PC-9 (cell line): ENCODE measurements around the gene TMEM63B. TPM values are rescaled to one million over a fixed set of nuclear protein-coding genes. Genes with fewer than 3 reads are reported as not detected.

Source experiments
- BruUV-seq: library from RNA; stranded (reverse); fragments of 400-500 nt; replicated peaks from 2 replicates; lab custom pipeline; 2021; lab: Mats Ljungman, UMichigan
- CTCF ChIA-PET: fragments of 300-600 bp; sonication (Branson Sonifier 250); formaldehyde crosslinking; loops from one replicate; lab custom pipeline; 2022; ENCODE audit warnings: antibody characterized with exemption; lab: Charles Lee
- POLR2A ChIA-PET: fragments of 300-600 bp; sonication (Branson Sonifier 250); formaldehyde crosslinking; loops from one replicate; lab custom pipeline; 2022; ENCODE audit warnings: antibody characterized with exemption; ENCODE audit not compliant: unreplicated experiment; lab: Charles Lee
- DNase-seq, 2 experiments: peaks; one replicate each; pipeline versions ENCODE4 v3.0.0 to v3.0.0-alpha.2; 2015 to 2022; ENCODE audit warnings: mixed read lengths in 1 of 2
- H2AFZ ChIP-seq: fragments of 200-600 bp; sonication (generic); 2 replicates; pipeline ENCODE4 v1.8.1; 2017; ENCODE audit warnings: antibody characterized with exemption
- H3F3A ChIP-seq: fragments of 200-600 bp; sonication (generic); 2 replicates; pipeline ENCODE4 v1.8.1; 2017; ENCODE audit warnings: antibody characterized with exemption, mild to moderate bottlenecking, low read depth; ENCODE audit not compliant: insufficient read depth
- H3K27ac ChIP-seq: fragments of 200-600 bp; sonication (generic); 2 replicates; pipeline ENCODE4 v1.6.1; 2016; ENCODE audit warnings: mixed run types
- H3K27me3 ChIP-seq: fragments of 200-600 bp; sonication (generic); 2 replicates; pipeline ENCODE4 v1.6.1; 2016; ENCODE audit warnings: low read depth, mixed run types; ENCODE audit not compliant: insufficient read depth
- H3K36me3 ChIP-seq: fragments of 200-600 bp; sonication (generic); 2 replicates; pipeline ENCODE4 v1.6.1; 2016; ENCODE audit warnings: low read depth, mixed run types
- H3K4me1 ChIP-seq: fragments of 200-600 bp; sonication (generic); replicated peaks from 2 replicates; pipeline ENCODE4 v1.6.1; 2016; ENCODE audit warnings: mixed run types; ENCODE audit not compliant: insufficient read depth
- H3K4me2 ChIP-seq: fragments of 200-600 bp; sonication (generic); 2 replicates; pipeline ENCODE4 v1.6.1; 2017; ENCODE audit warnings: mixed run types
- H3K4me3 ChIP-seq: fragments of 200-600 bp; sonication (generic); 2 replicates; pipeline ENCODE4 v1.6.1; 2016; ENCODE audit warnings: mixed run types
- H3K79me2 ChIP-seq: fragments of 200-600 bp; sonication (generic); 2 replicates; pipeline ENCODE4 v1.6.1; 2017; ENCODE audit warnings: low read depth, mixed run types
- H3K9me2 ChIP-seq: fragments of 200-600 bp; sonication (generic); 2 replicates; pipeline ENCODE4 v1.8.1; 2017; ENCODE audit warnings: mild to moderate bottlenecking; ENCODE audit not compliant: insufficient read depth
- H3K9me3 ChIP-seq: fragments of 200-600 bp; sonication (generic); 2 replicates; pipeline ENCODE4 v1.8.1; 2016; ENCODE audit warnings: low read depth; ENCODE audit not compliant: insufficient read depth
- H4K20me1 ChIP-seq: fragments of 200-600 bp; sonication (generic); 2 replicates; pipeline ENCODE4 v1.8.1; 2017; ENCODE audit not compliant: insufficient read depth
- CTCF ChIP-seq: fragments of 200-600 bp; sonication (generic); conservative IDR thresholded peaks from 2 replicates; pipeline ENCODE4 v1.6.1; 2017; ENCODE audit warnings: mixed run types, antibody characterized with exemption, mild to moderate bottlenecking, moderate library complexity
- EZH2 ChIP-seq: fragments of 200-600 bp; sonication (generic); IDR thresholded peaks from 2 replicates; pipeline ENCODE4 v1.8.0; 2017; ENCODE audit warnings: antibody characterized with exemption, low read depth
- intact Hi-C: fragments of 100-400 bp; cut with micrococcal nuclease; formaldehyde crosslinking; loops from one replicate; pipeline ENCODE4 v1.10.0; 2022; ENCODE audit not compliant: unreplicated experiment
- total RNA-seq: library from RNA; stranded (reverse); gene quantifications from 2 replicates; pipeline ENCODE4 v1.2.3, GENCODE V29; 2021

The TMEM63B gene
- total RNA-seq, 1 experiment from 2014 or later = 38.5 TPM

- no peaks in the 10 kb centered on the region for H3F3A ChIP-seq
- no peak for DNase-seq
- TF ChIP-seq CTCF (no peak), EZH2 (no peak)
- H3K36me3 ChIP-seq = no peaks in the 10 kb centered on the region
- no peaks in the 10 kb centered on the region for H3K9me3 ChIP-seq
- no peak overlapping the region for H2AFZ ChIP-seq
- no TSS peak for BruUV-seq
- no peaks in the 10 kb centered on the region for H3K9me2 ChIP-seq
- no peak overlapping the region for H3K4me2 ChIP-seq
- H3K4me3 ChIP-seq = no peak overlapping the region
- H3K79me2 ChIP-seq = no peaks in the 10 kb centered on the region
- ChIA-PET POLR2A (no interaction called here), CTCF (no interaction called here)
- no peaks in the 10 kb centered on the region for H4K20me1 ChIP-seq
- no peaks in the 10 kb centered on the region for H3K4me1 ChIP-seq
- intact Hi-C loops = no loop called here
- no peaks in the 10 kb centered on the region for H3K27me3 ChIP-seq
- H3K27ac ChIP-seq = no peak overlapping the region
Observed at GRCh38 chr6:44138717-44139350, 11.5 kb downstream of the TMEM63B start.

- ChIA-PET POLR2A (no interaction called here), CTCF (no interaction called here)
- no peaks in the 10 kb centered on the region for H3K4me1 ChIP-seq
- no peak overlapping the region for H3K4me3 ChIP-seq
- H3K27ac ChIP-seq = no peak overlapping the region
- no peaks in the 10 kb centered on the region for H3K9me2 ChIP-seq
- H2AFZ ChIP-seq = no peak overlapping the region
- intact Hi-C loops = no loop called here
- no peaks in the 10 kb centered on the region for H3K36me3 ChIP-seq
- H3K4me2 ChIP-seq = no peak overlapping the region
- no peaks in the 10 kb centered on the region for H3K79me2 ChIP-seq
- no TSS peak for BruUV-seq
- no peaks in the 10 kb centered on the region for H3K27me3 ChIP-seq
- TF ChIP-seq CTCF (no peak), EZH2 (no peak)
- H3F3A ChIP-seq = no peaks in the 10 kb centered on the region
- no peaks in the 10 kb centered on the region for H3K9me3 ChIP-seq
- no peaks in the 10 kb centered on the region for H4K20me1 ChIP-seq
- no peak for DNase-seq
Observed at GRCh38 chr6:44139351-44139743, 12.0 kb downstream of the TMEM63B start.

GRCh38 chr6:44142835-44143234, 15.5 kb downstream of the TMEM63B start:
- CTCF ChIA-PET = no interaction called here
- Histone ChIP-seq H3K27me3 (no peaks in the 10 kb centered on the region), H3F3A (no peaks in the 10 kb centered on the region), H3K27ac (no peak overlapping the region), H3K9me3 (no peaks in the 10 kb centered on the region), H3K79me2 (no peaks in the 10 kb centered on the region), H4K20me1 (no peaks in the 10 kb centered on the region), H3K36me3 (no peaks in the 10 kb centered on the region), H2AFZ (no peak overlapping the region), H3K9me2 (no peaks in the 10 kb centered on the region), H3K4me1 (no peaks in the 10 kb centered on the region), H3K4me2 (no peak overlapping the region), H3K4me3 (no peak overlapping the region)
- intact Hi-C loops = no loop called here
- POLR2A ChIA-PET = no interaction called here
- no peak for TF ChIP-seq EZH2
- no peak for TF ChIP-seq CTCF
- DNase-seq = no peak
- no TSS peak for BruUV-seq
